ENCODE data around the gene LRRC70.

Gene LRRC70

GRCh38 chr5:62575489-62575888 lies 3.1 kb upstream of the LRRC70 start:
- DNase-seq (ENCODE audit: low read depth): no peak

- no peak for DNase-seq (ENCODE audit: low read depth)
Observed at GRCh38 chr5:62576570-62577170, 1.9 kb upstream of the LRRC70 start.

GRCh38 chr5:62577488-62577887 lies 1.1 kb upstream of the LRRC70 start:
- DNase-seq (ENCODE audit: low read depth): no peak

- no peak for DNase-seq (ENCODE audit: low read depth)
Observed at GRCh38 chr5:62579761-62580160, 1.1 kb downstream of the LRRC70 start.

GRCh38 chr5:62581836-62582597 lies 3.4 kb downstream of the LRRC70 start:
- no peak for DNase-seq (ENCODE audit: low read depth)

GRCh38 chr5:62584391-62584790 lies 5.8 kb downstream of the LRRC70 start:
- no peak for DNase-seq (ENCODE audit: low read depth)

GRCh38 chr5:62585306-62585705 lies 6.7 kb downstream of the LRRC70 start:
- no peak for DNase-seq (ENCODE audit: low read depth)

- DNase-seq (ENCODE audit: low read depth): peak; percentile 61
Observed at GRCh38 chr5:62585751-62586150, 7.1 kb downstream of the LRRC70 start.

GRCh38 chr5:62587737-62588136 lies 9.1 kb downstream of the LRRC70 start:
- DNase-seq (ENCODE audit: low read depth): peak; percentile 82

- peak; percentile 47 for DNase-seq (ENCODE audit: low read depth)
Observed at GRCh38 chr5:62588668-62589067, 10.0 kb downstream of the LRRC70 start.

GRCh38 chr5:62589504-62589903 lies 10.9 kb downstream of the LRRC70 start:
- DNase-seq (ENCODE audit: low read depth): no peak

- DNase-seq (ENCODE audit: low read depth): no peak
Observed at GRCh38 chr5:62590387-62590786, 11.8 kb downstream of the LRRC70 start.

GRCh38 chr5:62592558-62592957 lies 13.9 kb downstream of the LRRC70 start:
- DNase-seq (ENCODE audit: low read depth): no peak

GRCh38 chr5:62593331-62593730 lies 14.7 kb downstream of the LRRC70 start:
- peak; percentile 66 for DNase-seq (ENCODE audit: low read depth)

- no peak for DNase-seq (ENCODE audit: low read depth)
Observed at GRCh38 chr5:62594364-62594984, 15.9 kb downstream of the LRRC70 start.

- no peak for DNase-seq (ENCODE audit: low read depth)
Observed at GRCh38 chr5:62596096-62596495, 17.5 kb downstream of the LRRC70 start.

- DNase-seq (ENCODE audit: low read depth): peak; percentile 68
Observed at GRCh38 chr5:62596691-62597090, 18.1 kb downstream of the LRRC70 start.

GRCh38 chr5:62597314-62597713 lies 18.7 kb downstream of the LRRC70 start:
- no peak for DNase-seq (ENCODE audit: low read depth)

- no peak for DNase-seq (ENCODE audit: low read depth)
Observed at GRCh38 chr5:62600560-62601252, 22.1 kb downstream of the LRRC70 start.

GRCh38 chr5:62603934-62604333 lies 25.3 kb downstream of the LRRC70 start:
- peak; percentile 19 for DNase-seq (ENCODE audit: low read depth)

GRCh38 chr5:62605638-62606037 lies 27.0 kb downstream of the LRRC70 start:
- no peak for DNase-seq (ENCODE audit: low read depth)

GRCh38 chr5:62606878-62607277 lies 28.3 kb downstream of the LRRC70 start:
- DNase-seq (ENCODE audit: low read depth): peak; percentile 73

GRCh38 chr5:62607615-62608014 lies 29.0 kb downstream of the LRRC70 start:
- DNase-seq (ENCODE audit: low read depth): no peak

Data from amniotic epithelial cell (primary cell).